ENCODE results near the gene TJP3.

The TJP3 gene

DNA sequence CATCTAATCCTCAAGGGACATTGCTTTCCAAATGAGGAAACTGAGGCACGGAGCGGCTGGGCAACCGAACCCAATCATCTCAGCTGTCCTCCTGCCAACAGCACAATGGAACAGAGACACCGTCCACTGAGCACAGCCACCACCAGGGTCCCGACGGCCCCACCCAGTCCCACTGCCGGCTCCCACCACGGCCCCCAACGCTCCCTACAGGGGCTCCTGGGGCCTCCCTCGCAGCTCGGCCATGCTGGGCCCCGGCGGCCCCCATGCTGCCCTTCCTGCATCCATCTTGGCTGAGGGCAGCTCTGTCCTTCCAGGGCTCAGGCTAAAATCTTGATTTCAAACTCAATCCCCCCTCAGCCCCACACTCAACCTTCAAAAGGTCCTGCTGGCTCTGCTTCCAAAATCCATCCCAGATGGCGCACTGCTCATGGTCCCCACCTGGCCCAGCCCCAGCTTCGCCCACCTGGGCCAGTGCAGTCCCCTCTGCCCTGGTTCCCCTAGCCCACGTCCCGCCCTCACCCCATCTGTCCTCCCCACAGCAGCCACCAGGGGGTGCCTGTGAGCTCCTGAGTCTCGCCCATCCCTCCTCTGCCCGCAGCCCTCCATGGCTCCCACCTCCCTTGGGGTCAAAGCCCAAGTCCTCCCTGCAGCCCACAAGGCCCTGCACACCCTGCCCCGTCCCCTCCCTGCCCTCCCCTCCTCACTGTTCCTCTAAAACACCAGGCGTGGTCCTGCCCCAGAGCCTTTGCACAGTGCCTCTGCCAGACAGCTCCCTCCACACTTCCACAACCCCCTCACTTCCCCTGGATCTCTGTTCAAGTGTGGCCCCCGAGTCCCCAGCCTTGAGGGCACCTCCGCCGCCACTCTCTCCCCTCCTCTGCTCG lies 15.8 kb upstream of the TJP3 start:
- DNase-seq, result peak; percentile 52

GRCh38 chr19:3693025-3693925 lies 14.9 kb upstream of the TJP3 start:
- DNase-seq, result no peak

- no peak for DNase-seq
Observed at GRCh38 chr19:3694361-3695123, 13.6 kb upstream of the TJP3 start.

GRCh38 chr19:3695124-3695733 lies 13.0 kb upstream of the TJP3 start:
- no peak for DNase-seq

- no peak for DNase-seq
Observed at GRCh38 chr19:3695986-3696659, 12.1 kb upstream of the TJP3 start.

- no peak for DNase-seq
Observed at GRCh38 chr19:3696660-3696995, 11.6 kb upstream of the TJP3 start.

GRCh38 chr19:3697094-3697493 lies 11.1 kb upstream of the TJP3 start:
- no peak for DNase-seq

GRCh38 chr19:3697671-3698385 lies 10.4 kb upstream of the TJP3 start:
- no peak for DNase-seq

DNA sequence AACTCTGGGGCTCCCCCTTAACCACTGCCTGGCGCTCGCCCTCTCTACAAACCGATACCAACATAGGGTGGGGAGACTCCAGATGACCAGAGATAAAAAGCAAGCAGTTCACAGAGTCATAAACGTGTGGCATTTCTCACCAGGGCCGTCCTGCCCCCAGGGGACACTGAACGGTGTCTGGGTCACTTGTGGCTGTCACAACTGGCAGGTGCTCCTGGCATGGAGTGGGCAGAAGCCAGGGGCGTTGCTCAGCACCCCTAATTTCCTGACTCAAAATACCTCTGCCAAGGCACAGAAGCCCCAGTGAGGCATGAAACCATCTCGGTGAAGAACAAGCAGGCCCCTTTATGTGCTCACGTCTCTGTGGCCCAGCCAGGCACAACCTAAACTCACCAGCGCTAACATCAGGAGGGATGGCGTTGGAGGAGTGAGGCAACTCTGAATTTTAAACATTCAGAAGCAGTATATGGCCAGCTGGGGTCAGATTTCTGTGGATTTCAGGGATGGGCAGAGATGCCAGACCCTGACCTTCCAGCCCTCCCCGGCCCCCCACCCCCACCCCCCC lies 9.7 kb upstream of the TJP3 start:
- no peak for DNase-seq

- DNase-seq, result peak; percentile 23
Observed at GRCh38 chr19:3698974-3699740, 9.0 kb upstream of the TJP3 start.

DNA sequence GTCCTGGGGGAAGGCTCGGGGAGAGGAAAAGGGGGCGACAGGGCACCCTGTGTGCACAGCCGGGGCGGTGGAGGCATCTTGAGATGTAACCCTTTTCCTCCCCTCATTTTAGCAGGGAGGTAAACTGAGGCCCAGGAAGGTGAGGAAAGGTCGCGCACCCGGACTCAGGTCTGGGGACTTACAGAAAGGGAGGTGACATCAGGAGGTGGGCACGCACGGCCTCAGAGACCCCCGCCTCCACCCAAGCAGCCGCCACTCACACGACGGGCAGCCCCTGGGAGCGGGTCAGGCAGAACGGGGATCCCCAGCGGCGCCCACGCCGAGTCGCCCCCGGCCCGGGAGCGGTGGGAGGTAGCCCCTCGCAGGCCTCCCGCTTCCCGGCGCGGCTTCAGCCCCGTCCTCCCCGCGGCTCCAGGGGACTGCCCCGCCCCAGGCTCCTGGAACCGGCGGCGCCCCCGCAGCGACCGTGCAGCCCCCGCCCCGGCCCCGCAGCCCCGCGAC lies 8.4 kb upstream of the TJP3 start:
- DNase-seq, result no peak

- peak; percentile 94 for DNase-seq
Observed at GRCh38 chr19:3700242-3701032, 7.7 kb upstream of the TJP3 start, which contains the start of gene PIP5K1C. PIP5K1C (minus strand) TSS chr19:3700468; CDS start chr19:3700390, 78 bp downstream.

DNA sequence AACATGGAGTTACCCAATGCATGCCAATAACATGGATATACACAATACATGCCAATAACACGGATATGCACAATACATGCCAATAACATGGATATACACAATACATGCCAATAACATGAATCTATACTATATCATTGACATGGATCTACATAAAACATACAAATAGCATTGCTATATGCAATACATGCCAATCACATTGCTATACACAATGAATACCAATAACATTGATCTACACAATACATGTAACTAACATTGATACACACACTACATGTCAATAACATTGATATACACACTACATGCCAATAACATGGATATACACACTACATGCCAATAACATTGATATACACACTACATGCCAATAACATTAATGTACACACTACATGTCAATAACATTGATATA lies 7.0 kb upstream of the TJP3 start:
- DNase-seq, result no peak

- DNase-seq, result no peak
Observed at GRCh38 chr19:3707868-3708206, 347 bp upstream of the TJP3 start.

DNA sequence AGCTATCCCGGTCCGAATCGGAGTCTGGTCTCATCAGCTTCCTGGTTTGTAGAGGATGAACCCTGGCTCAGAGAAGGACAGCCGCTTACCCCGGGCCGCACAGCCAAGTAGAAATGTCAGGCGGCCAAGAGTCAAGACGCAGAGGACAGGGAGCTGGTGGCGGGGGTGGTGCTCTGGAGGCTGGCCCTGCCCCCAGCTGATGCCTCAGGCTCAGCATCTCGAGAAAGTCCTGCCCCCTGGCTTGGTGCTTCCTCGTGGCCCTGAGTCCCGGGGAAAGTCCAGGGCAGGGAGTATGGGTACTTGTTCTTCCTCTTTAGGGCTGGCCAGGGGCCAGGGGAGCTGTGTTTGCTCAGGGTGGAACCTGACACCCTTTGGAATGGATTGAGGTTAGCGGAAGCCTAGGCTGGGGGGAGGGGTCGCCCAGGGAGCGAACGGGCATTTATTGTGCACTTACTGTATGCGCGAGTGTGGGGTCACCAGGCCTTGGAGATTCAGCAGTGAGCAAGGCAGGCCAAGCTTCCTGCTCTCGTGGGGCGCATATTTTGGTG lies 2.2 kb downstream of the TJP3 start:
- DNase-seq, result no peak

DNA sequence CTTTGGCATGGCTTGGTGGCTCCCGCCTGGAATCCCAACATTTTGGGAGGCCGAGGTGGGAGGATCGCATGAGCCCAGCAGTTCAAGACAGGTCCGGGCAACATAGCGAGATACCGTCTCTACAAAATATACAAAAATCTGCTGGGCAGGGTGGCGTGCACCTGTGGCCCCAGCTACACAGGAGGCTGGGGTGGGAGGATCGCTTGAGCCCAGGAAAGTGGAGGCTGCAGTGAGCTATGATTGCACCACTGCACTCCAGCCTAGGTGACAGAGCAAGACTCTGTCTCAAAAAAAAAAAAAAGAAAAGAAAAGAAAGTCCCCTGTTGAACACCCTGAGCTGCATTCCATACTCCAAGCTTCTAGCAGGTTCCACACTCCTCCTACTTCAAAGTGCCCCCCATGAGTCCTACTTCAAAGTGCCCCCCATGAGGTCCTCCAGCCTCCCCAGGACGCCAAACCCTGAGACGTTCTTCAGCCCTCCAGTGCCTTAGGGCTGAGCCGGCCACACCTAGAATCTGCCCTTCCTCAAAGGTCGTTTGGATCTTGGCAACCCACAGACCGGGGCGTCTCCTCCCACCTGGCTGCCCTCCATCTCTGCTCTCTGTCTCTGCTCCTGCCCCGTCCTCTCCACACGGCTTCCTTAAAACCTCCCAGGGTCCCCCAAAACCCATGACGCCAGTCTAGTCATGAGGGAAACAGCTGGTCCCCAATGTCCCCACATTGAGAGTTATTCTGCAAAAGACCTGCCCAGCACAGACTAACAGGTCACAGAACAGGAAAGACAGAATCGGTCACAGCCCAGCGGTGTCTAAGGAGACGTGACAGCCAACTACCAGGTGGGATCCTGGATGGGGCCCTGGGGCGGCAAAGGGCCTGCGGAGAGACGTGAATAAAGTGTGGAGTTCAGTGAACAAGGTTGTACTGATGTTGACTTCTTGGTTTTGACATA lies 4.8 kb downstream of the TJP3 start:
- no peak for DNase-seq

GRCh38 chr19:3716147-3716668 lies 8.0 kb downstream of the TJP3 start:
- DNase-seq, result no peak

GRCh38 chr19:3719868-3720267 lies 11.7 kb downstream of the TJP3 start:
- no peak for DNase-seq

Data from stimulated activated CD4-positive, alpha-beta T cell treated with anti-CD3 and anti-CD28 coated beads, Interleukin-4, amount 100 ng/mL, for 24 hours (primary cell).